Activated naive CD8-positive, alpha-beta T cell treated with anti-CD3 and anti-CD28 coated beads, Interleukin-2, amount 10 ng/mL, durations not matched to agents 7 days and 5 days (primary cell): Measurements from ENCODE around the gene EPAS1. TPM values are rescaled to one million over a fixed set of nuclear protein-coding genes. Genes with fewer than 3 reads are reported as not detected.

Source experiments
- ATAC-seq: fragments of 150-1000 bp; cut with Tn5 transposase; one replicate; pipeline ENCODE4 v1.10.0; 2021; ENCODE audit warnings: low read depth, moderate library complexity
- POLR2A ChIA-PET: fragments of 350-600 bp; sonication (Branson Sonifier 250); formaldehyde crosslinking; loops from one replicate; lab custom pipeline; 2021; ENCODE audit warnings: antibody characterized with exemption; lab: Charles Lee
- DNase-seq: peaks from one replicate; pipeline ENCODE4 v3.0.0; 2021
- H3K27ac Mint-ChIP-seq: one replicate; pipeline ENCODE4 v1.8.0; 2022; ENCODE audit warnings: mild to moderate bottlenecking, mixed read lengths
- H3K27me3 Mint-ChIP-seq: one replicate; pipeline ENCODE4 v1.8.0; 2022; ENCODE audit warnings: mild to moderate bottlenecking, moderate library complexity, mixed read lengths
- H3K36me3 Mint-ChIP-seq: one replicate; pipeline ENCODE4 v1.8.0; 2021; ENCODE audit warnings: mild to moderate bottlenecking, mixed read lengths
- H3K4me1 Mint-ChIP-seq: one replicate; pipeline ENCODE4 v1.8.0; 2021; ENCODE audit warnings: mixed read lengths
- H3K4me3 Mint-ChIP-seq: one replicate; pipeline ENCODE4 v1.8.0; 2022; ENCODE audit warnings: mild to moderate bottlenecking, moderate library complexity, mixed read lengths
- H3K9me3 Mint-ChIP-seq: one replicate; pipeline ENCODE4 v1.8.0; 2021; ENCODE audit warnings: mixed read lengths
- total RNA-seq, 2 experiments: library from RNA; stranded (reverse); gene quantifications; one replicate each; pipeline ENCODE4 v1.2.3, GENCODE V29; 2021

EPAS1 gene
- total RNA-seq, 2 experiments from 2014 or later, result 11.7 to 13.1 TPM

DNA sequence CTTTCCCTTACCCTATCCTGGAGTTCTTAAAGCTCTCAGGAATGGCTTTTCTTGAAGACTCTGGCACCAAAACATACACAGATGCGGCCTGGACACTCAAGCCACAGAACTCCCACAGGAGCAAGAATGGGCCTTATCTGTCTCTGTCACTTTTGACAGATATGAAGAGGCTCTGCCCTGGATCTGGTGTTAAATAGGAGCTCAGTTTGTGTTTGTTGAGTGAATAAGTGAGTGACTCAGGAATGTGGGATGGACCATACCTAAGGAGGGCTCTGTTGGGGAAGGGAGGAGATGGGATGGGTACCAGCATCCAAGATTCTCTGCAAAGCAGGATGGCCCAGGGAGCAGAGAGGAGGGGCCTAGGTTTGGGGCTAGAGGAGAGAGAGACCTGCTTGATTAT lies 33.9 kb upstream of the EPAS1 start:
- DNase-seq (no peak), ATAC-seq (no peak)
- Mint-ChIP-seq H3K36me3 (no peaks in the 10 kb centered on the region), H3K27me3 (peaks cover 17% of the 10 kb centered on the region), H3K9me3 (no peaks in the 10 kb centered on the region), H3K4me3 (no peak overlapping the region), H3K4me1 (peaks cover 10% of the 10 kb centered on the region), H3K27ac (no peak overlapping the region)
- POLR2A ChIA-PET, result no interaction called here

DNA sequence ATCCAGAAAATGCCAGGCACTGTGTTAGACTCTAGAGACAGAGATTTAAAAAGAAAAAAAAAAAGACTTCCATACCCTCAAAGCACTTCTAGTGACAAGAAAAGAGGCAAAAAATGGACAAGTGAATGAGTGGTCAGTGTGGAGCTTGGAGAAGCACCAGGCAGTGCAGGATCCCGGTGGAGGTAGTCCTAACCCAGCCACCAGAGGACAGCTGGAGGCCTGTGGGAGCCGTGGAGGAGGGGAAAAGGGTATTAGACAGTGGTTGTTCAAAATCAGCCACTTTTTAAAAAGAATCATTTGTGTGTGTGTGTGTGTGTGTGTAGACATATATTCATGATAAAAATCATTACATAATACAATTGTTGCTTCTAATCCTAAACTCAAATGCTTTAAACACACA lies 32.8 kb upstream of the EPAS1 start:
- Mint-ChIP-seq H3K27ac (no peak overlapping the region), H3K9me3 (no peaks in the 10 kb centered on the region), H3K36me3 (no peaks in the 10 kb centered on the region), H3K4me3 (no peak overlapping the region), H3K4me1 (peaks cover 16% of the 10 kb centered on the region), H3K27me3 (peaks cover 16% of the 10 kb centered on the region)
- ATAC-seq (no peak), DNase-seq (no peak)
- POLR2A ChIA-PET, result no interaction called here

DNA sequence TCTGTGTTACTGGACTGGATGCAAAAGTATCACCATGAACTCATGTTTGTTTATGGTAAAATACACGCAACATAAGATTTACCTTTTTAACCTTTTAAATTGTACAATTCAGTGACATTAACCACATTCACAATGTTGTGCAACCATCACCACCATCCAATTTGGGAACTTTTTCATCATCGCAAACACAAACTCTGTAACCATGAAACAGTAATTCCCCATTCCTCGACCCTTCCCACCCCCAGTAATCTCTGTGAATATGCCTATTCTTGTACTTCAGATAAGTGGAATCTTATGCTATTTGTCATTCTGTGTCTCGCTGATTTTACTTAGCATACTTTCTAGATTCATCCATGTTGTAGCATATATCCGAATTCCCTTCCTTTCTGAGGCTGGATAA lies 31.1 kb upstream of the EPAS1 start:
- Mint-ChIP-seq H3K27ac (no peak overlapping the region), H3K4me3 (no peak overlapping the region), H3K27me3 (peaks cover 16% of the 10 kb centered on the region), H3K36me3 (no peaks in the 10 kb centered on the region), H3K9me3 (no peaks in the 10 kb centered on the region), H3K4me1 (peaks cover 27% of the 10 kb centered on the region)
- DNase-seq (no peak), ATAC-seq (no peak)
- POLR2A ChIA-PET, result no interaction called here

DNA sequence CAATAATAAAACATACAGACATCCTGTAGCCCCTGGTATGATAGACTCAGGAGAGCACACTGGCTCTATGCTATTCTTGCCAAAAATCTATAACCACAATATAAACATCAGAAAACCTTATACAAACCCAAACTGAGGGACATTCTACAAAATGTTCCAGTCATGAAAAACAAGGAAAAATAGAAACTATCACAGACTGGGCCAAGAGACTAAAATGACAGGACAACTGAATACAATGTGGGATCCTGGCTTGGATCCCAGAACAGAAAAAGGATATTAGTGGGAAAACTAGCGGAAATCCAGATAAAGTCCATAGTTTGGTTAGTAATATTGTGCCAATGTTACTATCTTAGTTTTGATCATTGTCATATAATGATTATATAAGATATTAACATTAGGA lies 29.6 kb upstream of the EPAS1 start:
- Mint-ChIP-seq H3K4me1 (peaks cover 24% of the 10 kb centered on the region), H3K27ac (no peak overlapping the region), H3K27me3 (peaks cover 13% of the 10 kb centered on the region), H3K4me3 (no peak overlapping the region), H3K9me3 (no peaks in the 10 kb centered on the region), H3K36me3 (no peaks in the 10 kb centered on the region)
- no peak for ATAC-seq
- DNase-seq, result no peak
- POLR2A ChIA-PET, result no interaction called here

DNA sequence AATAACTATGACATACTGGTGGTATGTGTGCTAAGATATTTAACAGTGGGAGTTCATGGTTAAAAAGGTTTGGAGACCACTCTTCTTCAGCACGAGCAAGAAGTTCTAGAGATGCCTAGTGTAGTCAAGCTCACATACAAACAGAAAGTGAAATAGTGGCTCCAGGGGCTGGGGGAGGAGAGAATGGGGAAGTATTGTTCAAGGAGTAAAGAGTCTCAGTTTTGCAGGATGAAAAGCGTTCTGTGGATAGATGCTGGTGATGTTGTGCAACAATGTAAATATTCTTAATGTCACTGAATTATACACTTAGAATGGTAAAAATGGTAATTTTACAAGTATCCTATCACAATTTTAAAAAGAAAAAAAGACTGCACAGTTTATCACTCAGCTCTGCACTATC lies 29.0 kb upstream of the EPAS1 start:
- Mint-ChIP-seq H3K4me1 (peaks cover 25% of the 10 kb centered on the region), H3K27ac (no peak overlapping the region), H3K4me3 (peak overlapping the region; percentile 2), H3K9me3 (no peaks in the 10 kb centered on the region), H3K36me3 (no peaks in the 10 kb centered on the region), H3K27me3 (peaks cover 13% of the 10 kb centered on the region)
- POLR2A ChIA-PET, result interaction anchor here (0.7 kb wide), 1 partner anchor 94 kb away, joined by 3 read pairs; no protein-coding TSS in a partner anchor
- DNase-seq (no peak), ATAC-seq (peak; percentile 51)

DNA sequence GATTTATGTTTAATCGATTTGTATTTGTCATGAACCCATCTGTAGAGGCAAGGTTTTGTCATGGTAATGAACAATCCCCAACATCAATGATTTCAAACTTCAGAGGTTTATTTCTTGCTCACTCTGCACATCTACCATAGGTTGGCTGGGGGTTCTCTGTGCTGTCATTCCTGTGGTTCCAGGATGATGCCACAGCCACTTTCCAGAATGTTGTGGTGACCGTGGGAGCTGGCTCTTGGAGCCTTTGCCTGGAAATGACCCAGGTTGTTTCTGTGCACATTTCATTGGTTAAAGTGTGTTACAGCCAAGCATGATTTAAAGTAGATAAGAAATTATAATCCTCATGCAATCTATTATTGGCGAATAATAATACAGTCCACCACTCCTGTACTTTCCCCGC lies 28.2 kb upstream of the EPAS1 start:
- POLR2A ChIA-PET, result no interaction called here
- Mint-ChIP-seq H3K27ac (no peak overlapping the region), H3K36me3 (no peaks in the 10 kb centered on the region), H3K9me3 (no peaks in the 10 kb centered on the region), H3K4me1 (peaks cover 27% of the 10 kb centered on the region), H3K27me3 (peaks cover 13% of the 10 kb centered on the region), H3K4me3 (no peak overlapping the region)
- ATAC-seq, result no peak
- no peak for DNase-seq

DNA sequence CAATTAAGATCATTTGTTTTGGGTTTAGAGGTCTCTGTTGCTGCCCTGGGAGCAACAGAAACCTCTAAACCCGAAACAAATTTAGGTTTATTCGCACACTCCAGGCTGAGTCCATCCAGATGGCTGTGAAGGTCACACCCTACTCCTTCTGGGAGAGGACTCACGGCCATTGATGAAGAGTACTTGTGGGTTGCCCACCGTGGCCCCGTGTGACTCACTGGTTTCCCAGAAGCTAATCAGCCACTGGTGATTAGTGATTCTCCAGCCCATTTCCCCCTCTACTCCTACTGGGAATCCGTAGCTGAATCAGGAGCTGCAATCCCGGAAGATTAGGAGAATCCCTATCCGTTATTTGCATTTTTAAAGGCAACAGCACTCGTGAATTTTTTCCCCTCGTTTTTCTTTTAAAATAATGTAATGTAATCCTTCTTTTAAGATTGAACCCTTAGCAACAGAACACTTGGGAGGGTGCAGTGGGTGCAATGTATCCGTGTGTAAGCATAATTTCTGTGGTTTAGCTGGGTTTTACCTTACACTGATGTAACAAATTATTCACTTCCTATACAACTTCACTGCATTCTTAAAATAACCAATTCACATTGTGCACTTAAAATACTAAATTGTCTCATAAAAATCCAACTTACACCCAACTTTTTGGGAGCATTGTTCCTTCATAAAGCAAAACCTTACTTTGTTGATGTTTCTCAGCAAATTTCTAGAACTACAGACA lies 27.5 kb upstream of the EPAS1 start:
- Mint-ChIP-seq H3K4me3 (peak overlapping the region; percentile 10), H3K4me1 (peaks cover 30% of the 10 kb centered on the region), H3K27me3 (peaks cover 9% of the 10 kb centered on the region), H3K9me3 (no peaks in the 10 kb centered on the region), H3K27ac (no peak overlapping the region), H3K36me3 (no peaks in the 10 kb centered on the region)
- DNase-seq (no peak), ATAC-seq (no peak)
- POLR2A ChIA-PET, result no interaction called here

DNA sequence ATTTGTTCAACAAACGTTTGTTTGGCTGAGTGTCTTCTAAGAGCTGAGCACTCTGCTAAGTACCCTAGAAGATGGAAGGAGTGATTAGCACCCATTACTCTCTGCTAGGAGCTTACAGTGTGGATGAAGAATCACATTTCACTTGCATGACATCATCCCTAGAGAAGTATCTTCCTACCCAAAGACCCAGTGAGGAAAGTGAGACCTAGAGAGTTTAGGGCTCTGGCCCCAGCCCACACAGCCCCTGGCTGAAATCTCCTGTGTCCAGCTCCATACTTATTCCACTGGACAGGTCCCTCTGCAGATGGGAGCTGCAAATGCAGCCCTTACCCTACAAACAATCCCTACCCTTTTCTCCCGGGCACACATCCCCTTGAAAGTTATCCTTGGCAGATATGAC lies 26.8 kb upstream of the EPAS1 start:
- DNase-seq (no peak), ATAC-seq (no peak)
- no peaks in the 10 kb centered on the region for H3K9me3 Mint-ChIP-seq
- H3K4me3 Mint-ChIP-seq, result no peak overlapping the region
- H3K27ac Mint-ChIP-seq, result no peak overlapping the region
- H3K36me3 Mint-ChIP-seq, result no peaks in the 10 kb centered on the region
- H3K27me3 Mint-ChIP-seq, result peaks cover 8% of the 10 kb centered on the region
- H3K4me1 Mint-ChIP-seq, result peaks cover 35% of the 10 kb centered on the region
- POLR2A ChIA-PET, result no interaction called here

DNA sequence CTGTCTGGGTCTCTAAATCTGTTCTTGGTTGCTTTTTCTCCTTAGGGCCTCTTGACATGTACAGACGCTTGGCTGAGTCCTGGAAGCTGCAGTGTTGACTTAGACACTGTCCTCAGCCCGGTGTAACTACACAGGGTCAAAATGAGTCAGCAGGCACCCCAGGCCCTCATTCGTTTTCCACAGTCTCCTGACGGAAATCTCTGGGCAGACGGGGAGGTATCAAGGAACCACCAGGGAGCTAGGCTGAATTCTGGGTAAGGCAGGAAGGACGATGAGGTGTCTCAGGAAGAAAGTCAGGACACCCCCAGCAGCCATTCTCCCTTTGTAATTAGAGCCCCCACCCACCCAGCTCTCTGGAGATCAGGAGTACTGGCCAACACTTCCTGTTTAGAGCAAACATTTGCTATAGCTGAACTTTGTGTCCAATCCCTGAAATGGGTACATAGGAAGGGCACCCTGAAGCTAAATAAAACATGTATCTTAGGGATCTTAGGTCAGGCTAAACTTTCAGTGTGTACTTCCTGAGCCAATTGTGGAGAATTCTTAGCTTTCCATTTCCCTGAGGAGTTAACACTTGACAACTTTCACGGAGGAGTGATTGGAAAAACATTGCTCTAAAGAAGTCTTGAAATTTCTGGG lies 23.9 kb upstream of the EPAS1 start:
- no peaks in the 10 kb centered on the region for H3K27me3 Mint-ChIP-seq
- H3K9me3 Mint-ChIP-seq, result no peaks in the 10 kb centered on the region
- ATAC-seq (no peak), DNase-seq (no peak)
- peaks cover 44% of the 10 kb centered on the region for H3K4me1 Mint-ChIP-seq
- H3K27ac Mint-ChIP-seq, result no peak overlapping the region
- H3K36me3 Mint-ChIP-seq, result peaks cover 2% of the 10 kb centered on the region
- POLR2A ChIA-PET, result no interaction called here
- no peak overlapping the region for H3K4me3 Mint-ChIP-seq

DNA sequence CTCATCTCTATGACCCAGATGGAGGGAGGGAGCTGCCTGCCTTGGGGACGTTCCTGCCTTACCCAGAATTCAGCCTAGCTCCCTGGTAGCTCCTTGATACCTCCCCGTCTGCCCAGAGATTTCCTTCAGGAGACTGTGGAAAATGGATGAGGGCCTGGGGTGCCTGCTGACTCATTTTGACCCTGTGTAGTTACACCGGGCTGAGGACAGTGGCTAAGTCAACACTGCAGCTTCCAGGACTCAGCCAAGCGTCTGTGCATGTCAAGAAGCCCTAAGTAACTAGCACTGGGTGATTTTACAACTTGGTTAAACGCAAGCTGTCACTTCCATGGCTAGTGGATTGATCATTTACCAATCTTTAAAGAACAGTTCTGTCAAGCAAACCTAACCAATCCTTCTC lies 23.3 kb upstream of the EPAS1 start:
- Mint-ChIP-seq H3K36me3 (peaks cover 2% of the 10 kb centered on the region), H3K27ac (no peak overlapping the region), H3K27me3 (no peaks in the 10 kb centered on the region), H3K4me3 (no peak overlapping the region), H3K9me3 (no peaks in the 10 kb centered on the region), H3K4me1 (peaks cover 40% of the 10 kb centered on the region)
- no peak for DNase-seq
- POLR2A ChIA-PET, result no interaction called here
- ATAC-seq, result no peak

DNA sequence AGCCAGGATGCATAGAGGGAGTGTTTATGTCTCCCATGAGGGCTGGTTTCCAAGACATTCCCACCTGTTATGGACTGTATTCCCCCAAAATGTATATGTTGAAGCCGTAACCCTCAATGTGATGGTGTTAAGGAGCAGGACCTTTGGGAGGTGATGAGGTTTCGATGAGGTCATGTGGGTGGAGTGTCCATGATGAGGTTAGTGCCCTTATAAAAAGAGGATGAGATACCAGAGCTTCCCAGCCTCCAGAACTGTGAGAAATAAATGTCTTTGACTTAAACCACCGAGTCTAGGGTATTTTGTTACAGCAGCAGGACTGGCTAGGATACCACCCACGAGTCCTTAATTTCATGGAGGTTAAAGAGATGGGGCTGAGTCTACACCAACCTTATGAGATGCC lies 22.6 kb upstream of the EPAS1 start:
- Mint-ChIP-seq H3K36me3 (peaks cover 2% of the 10 kb centered on the region), H3K27me3 (no peaks in the 10 kb centered on the region), H3K4me1 (peaks cover 38% of the 10 kb centered on the region), H3K4me3 (no peak overlapping the region), H3K27ac (no peak overlapping the region), H3K9me3 (no peaks in the 10 kb centered on the region)
- ATAC-seq (no peak), DNase-seq (no peak)
- POLR2A ChIA-PET, result no interaction called here

DNA sequence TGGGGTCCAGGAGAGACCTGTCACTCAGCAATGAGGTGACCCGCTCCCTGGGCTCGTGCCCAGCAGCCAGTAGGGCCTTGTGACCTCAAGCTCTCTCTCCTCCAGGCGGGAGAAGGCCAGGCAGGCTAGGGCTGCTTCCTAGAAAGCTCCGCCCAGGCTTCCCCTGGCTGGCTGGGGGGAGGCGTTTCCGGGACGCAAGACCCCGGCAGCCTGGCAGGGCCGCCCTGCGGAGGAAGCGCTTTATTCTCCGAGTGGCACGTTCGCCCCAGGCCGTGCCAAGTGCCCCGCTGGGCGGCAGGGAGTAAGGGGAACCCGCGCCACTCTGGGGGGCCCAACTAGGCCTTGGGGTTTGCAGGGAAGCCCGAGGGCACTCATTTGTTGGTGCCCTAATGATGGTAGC lies 21.2 kb upstream of the EPAS1 start:
- H3K27ac Mint-ChIP-seq, result peak overlapping the region; percentile 3
- POLR2A ChIA-PET, result interaction anchor here (1.2 kb wide), 1 partner anchor 11 kb away, joined by 3 read pairs; no protein-coding TSS in a partner anchor
- ATAC-seq, result peak; percentile 85

DNA sequence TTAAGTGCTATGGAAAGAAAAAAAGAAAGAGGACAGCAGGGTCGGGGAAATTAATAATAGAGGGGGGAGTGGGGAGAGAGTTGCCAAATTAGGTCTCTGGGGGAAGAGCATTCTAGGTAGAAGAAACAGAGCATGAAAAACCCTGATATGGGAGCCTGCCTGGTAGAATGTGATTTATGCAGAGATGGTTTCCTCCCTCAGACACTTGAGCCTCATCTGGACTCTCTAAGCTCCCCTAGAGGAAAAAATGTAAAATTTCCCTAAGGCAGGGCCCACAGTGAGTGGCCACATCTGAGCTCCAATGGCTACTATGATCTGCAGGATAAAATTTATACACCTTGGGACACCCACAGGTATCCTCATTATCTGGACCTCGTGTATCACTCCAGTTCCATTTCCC lies 20.6 kb upstream of the EPAS1 start:
- POLR2A ChIA-PET, result interaction anchor here (1.2 kb wide), 1 partner anchor 11 kb away, joined by 3 read pairs; no protein-coding TSS in a partner anchor
- H3K27me3 Mint-ChIP-seq, result no peaks in the 10 kb centered on the region
- H3K4me3 Mint-ChIP-seq, result no peak overlapping the region
- peaks cover 2% of the 10 kb centered on the region for H3K36me3 Mint-ChIP-seq
- ATAC-seq, result no peak
- peak overlapping the region; percentile 3 for H3K27ac Mint-ChIP-seq
- peaks cover 27% of the 10 kb centered on the region for H3K4me1 Mint-ChIP-seq
- no peaks in the 10 kb centered on the region for H3K9me3 Mint-ChIP-seq
- DNase-seq, result no peak

More for the DNA sequence above, 21.2 kb upstream of the EPAS1 start:
- Mint-ChIP-seq H3K9me3 (no peaks in the 10 kb centered on the region), H3K4me1 (peaks cover 27% of the 10 kb centered on the region), H3K36me3 (peaks cover 2% of the 10 kb centered on the region), H3K27me3 (no peaks in the 10 kb centered on the region), H3K4me3 (peak overlapping the region; percentile 41)
- peak; percentile 66 for DNase-seq
